HUDEP-2 (cell line): ENCODE measurements around the gene LMTK2.

Source experiments
- DNase-seq, 76 experiments: peaks; one replicate each; lab custom pipeline; 2025; ENCODE audit not compliant: unreplicated experiment in 76 of 76; lab: John Stamatoyannopoulos, UW

Gene LMTK2

DNA sequence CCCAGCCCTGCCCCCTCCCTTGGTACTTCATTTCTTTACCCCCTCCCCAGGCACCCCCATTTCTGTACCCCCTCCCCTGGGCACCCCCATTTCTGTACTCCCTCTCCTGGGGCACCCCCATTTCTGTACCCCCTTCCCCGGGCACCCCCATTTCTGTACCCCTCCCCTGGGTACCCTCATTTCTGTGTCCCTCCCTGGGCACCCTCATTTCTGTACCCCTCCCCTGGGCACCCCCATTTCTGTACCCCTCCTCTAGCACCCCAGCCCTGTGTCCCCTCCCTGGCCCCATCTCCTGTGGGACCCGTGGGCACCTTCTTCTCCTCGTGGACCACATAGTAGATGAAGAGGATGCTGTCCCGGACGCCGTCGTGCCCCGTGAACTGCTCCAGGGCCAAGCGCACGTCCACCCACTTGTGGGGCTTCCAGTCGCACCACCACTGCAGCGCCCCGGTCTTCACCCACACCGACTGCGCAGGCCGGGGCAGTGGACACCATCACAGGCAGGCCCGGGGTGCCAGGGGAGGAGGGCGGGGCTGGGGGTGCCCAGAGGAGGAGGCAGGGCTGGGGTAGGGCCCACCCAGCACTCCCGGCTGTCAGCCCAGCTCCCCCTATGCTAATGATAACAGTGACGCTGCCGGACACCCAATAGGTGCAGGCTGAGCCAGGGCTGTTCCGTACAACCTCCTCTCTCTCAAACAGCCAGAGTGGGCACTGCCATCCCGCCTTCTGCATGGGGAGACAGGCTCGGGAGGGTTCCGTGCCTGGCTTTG lies 125.0 kb downstream of the LMTK2 start:
- no peak for DNase-seq

DNA sequence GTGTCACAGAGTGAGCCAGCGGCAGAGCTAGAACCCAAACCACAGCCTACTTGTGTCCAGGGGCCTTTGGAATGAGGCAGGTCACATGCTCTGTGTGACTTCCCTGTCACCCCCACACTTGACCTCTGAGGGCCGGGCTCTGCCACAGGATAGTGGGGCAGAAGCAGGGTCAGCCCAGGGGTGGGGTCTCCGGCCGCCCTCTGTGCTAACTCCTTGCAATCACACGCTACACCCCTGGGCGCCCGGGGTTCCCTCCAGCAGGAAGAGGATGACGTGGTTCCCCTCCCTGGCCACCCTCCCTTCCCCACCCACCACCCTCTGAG lies 125.6 kb downstream of the LMTK2 start:
- no peak for DNase-seq

DNA sequence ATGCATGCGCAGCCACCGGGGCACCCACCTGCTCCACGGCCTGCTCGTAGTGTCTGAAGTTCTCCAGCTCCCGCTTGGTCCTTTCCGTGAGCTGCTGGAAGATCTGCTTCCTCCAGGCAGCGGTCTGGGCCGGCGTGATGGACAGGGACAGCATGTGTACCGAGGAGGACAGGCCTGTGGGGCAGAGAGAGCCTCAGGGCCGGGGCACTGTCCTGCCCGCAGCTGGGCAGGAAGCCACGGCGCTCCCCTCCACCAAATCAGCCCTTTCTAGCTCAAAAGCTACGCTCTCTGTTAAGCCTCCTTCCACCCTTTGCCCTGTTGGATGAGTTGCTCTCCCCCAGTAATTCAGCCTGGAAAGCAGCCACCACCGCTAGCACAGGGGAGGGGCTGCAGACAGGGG lies 126.1 kb downstream of the LMTK2 start:
- no peak for DNase-seq

DNA sequence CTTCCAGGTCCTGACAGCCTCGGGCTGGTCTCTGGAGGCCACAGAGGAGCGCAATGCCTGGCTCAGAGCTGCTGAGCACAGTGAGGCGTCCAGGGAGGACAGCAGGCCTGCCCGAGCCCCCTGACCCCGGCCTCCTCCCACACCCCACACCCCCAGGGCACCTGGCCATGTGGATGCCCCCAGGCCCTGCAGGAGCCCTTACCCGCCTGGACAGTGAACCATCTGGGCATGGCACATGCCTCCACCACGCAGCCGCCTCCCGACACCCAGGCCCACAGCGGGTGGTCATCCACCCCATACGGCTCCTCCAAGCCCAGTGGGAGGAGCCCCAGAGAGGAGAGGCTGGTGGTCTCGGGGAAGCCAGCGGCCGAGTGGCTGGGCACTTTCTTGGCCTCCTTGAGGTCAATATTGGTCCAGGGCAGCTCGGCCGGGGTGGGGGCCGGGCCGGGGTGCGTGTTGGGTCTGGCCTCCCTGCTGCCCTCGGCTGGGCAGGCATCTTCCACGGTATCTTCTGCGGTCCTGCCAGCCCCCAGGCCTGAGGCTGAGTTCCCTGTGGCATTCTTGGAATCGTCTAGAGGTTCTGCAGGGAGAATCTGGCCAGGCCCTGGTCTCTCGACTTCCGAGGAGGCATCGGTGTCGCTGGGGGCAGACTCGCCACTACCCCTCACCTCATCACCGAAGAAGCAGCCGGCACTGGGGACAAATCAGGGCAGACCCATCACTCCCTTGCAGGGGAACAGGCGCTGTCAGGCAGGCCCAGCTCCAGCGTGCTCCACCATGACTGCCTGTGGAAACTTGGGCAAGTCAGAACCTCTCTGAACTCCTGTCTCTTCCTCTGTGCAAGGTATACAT lies 126.8 kb downstream of the LMTK2 start:
- DNase-seq: no peak

DNA sequence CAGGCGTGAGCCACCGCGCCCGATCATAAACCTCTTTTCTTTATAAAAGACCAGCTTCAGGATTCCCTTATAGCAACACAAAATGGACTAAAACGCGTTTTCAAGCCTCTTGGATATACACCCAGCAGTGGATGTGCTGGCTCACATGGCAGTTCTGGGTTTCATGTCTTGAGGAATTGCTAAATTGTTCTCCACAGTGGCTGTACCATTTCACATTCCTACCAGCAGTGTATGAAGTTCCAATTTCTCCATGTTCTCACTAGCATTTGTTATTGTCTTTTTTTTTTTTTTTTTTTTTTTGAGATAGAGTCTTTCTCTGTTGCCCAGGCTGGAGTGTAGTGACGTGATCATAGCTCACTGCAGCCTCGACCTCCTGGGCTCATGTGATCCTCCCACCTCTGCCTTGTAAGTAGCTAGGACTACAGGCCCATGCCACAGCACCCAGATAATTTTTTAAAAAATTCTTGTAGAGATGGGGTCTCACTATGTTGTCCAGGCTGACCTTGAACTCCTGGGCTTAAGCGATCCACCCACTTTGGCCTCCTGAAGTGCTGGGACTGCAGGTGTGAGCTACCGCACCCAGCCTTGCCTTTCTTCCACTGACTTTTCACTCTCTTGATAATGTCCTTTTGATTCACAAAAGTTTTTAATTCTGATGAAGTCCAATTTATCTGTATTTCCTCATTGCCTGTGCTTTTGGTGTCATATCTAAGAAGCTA lies 127.9 kb downstream of the LMTK2 start:
- DNase-seq: no peak

DNA sequence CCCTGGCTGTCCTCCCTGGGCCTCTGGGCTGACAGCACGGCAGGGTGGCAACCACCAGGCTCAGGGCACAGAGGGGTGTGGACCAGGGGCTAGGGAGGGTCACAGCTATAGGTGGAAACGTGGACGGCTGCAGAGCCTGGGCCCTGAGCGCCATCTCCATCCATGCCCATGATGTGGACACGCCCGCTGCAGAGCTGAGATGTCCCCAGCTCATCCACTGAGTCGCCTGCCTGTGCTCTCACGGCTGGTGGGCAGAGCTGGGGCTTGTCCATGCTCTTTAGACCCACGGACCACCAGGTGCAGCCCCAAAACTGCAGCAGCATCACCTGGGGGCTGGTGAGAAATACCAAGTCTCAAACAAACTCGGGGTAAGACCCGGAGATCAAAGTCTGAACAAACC lies 129.2 kb downstream of the LMTK2 start:
- DNase-seq: no peak

DNA sequence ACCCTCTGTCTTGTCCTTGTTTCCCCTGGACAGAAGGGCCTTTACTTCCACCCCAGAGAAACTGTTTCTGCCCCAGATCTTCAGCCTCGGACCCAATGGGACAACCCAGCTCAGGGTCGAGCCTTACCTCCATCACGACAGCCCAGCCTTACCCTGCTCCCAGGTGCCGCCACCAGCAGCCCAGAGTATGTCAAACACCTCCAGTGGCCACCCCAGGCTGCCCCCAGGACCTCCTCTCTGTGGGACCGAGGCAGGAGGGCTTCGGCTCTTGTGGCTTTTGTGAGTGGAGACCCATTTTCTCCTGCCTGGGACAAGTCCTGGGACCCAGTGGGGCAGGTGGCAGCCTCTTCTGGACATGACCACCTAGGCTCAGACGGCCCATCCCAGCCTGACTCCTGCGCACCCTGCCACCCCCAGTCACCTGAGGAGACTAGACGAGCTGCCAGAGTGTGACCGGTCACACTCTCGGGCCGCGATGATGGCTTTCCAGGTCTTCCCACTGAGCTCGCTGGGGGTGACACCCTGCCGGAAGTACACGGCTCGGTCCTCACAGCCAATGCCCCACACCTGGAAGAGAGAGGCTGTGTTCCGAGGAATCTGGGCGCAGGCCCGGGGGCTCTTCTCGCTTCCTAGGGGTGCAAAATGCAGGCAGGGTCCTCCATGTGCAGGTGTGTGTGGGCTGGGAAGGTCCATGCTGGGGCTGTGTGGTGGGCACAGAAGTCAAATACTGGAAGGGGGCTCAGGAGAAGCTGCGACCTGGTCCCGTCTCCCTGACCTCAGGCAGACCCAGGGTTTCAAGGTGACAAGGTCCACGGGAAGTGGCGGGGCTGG lies 129.9 kb downstream of the LMTK2 start:
- DNase-seq: no peak

DNA sequence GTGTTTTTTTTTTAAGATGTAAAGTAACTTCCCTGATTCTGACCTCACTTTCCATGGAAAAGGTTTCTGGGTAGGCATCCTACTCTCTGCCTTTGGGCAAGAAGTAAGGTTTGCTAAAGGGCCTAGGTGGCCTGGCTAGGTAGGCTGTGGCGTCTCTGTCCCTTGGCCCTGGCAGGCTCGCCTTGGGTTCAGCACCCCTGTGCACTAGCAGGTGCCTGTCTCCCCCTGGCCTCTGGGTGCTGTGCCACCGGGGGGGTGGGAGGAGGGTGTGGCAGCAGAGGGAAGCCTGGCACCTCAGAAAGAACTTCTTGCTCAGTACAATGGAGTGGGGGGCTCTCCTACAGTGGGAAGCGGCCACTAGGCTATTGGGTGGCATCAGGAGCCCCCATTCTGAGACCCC lies 131.4 kb downstream of the LMTK2 start:
- DNase-seq: no peak

DNA sequence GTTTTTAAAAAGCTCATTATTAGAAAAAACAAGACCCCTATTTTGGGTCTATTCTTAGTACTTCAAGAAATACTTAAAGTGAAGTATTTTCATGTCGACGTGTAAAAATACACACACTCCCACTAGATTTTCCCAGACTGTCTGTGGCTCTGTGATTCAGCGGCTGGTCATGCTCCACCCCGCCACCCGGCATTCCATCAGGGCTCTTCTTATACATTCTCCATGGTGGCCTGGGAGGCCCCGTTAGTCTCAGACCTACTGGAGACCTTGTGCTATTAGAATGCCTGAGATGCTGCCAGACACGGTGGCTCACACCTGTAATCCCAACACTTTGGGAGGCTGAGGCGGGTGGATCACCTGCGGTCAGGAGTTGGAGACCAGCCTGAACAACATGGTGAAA lies 132.3 kb downstream of the LMTK2 start:
- no peak for DNase-seq

DNA sequence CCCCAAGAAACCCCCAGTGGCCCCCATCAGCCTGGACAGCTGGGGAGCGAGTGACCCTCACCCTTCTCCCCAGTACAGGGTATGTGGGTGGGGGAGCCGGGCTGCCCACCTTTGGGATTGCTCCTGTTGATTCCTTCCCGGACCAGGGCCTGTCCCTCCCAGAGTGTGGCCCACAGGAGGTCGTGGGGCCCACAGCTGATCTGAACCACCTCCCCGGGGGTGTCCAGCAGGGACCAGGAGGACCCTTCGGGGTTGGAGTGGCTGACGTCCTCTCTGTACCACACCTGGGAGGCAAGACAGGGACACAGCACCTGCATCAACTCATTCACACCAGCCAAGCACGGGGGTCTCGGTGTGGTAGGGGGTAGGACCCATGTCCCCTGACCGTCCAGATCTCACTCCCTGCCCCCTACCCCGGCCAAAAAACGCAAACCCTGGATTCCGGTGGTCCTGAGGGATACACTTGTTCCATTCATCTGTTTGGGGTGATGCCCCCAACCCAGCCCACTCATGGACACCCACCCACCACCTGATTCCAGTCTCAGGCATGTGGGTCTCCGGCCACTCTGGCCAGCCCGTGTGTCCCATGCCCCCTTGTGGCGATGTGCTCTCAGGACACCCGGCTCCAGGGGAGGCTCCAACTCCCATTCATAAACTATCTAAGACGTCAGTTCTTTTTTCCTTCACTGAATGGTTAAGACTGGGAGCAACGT lies 134.5 kb downstream of the LMTK2 start:
- peak in 40 of 76 experiments; percentile 0 to 65 (median 29) for DNase-seq

DNA sequence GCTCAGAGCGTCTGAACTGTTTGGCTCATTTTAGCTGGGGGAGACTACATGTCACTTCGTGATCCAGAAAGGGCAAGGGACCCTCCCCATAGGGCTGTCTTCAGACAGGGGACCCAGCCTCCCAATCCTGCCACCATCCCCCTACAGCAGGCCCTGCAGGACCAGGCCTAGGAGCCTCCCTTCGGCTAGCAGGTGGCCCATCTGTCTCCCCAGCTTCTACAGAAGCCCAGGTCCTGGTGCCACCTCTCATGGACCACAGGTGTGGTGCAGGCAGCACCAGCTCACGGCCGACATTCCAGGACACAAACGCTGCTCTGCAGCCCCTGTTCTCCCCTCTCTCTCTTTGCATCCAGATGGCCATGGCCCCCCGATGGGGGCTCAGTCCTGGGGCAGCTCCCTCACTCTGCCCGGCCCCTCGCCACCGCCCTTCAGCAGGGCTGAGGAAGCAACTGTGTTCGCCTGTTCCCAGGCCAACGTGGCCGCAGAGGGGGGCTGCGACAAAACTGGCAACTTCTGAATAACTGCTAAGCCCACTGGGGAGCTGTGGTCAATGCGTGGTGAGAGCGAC lies 135.1 kb downstream of the LMTK2 start:
- DNase-seq: no peak

DNA sequence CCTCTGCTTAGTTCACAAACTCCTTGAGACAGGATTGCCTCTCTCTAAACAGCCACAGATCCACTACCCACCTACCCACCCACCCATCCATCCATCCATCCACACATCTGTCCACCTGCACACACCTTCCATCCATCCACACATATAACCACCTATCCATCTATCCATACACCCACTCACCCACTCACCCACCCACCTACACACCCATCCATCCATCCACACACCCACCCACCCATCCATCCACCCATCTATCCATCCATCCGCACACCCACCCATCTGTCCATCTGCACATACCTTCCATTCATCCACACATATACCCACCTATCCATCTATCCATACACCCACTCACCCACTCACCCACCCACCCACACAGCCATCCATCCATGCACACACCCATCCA lies 135.7 kb downstream of the LMTK2 start:
- no peak for DNase-seq

DNA sequence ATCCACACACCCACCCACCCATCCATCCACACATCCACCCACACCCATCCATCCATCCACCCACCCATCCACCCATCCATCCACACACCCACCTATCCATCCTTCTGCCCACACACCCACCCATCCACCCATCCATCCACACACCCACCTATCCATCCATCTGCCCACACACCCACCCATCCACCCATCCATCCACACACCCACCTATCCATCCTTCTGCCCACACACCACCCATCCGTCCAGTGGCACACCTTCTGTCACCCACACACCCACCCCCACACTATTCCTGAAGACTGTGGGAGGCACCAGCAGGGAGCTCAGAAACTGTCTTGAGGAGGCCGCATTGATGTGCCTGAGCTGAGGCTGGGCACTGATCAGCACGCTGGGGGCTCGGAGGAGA lies 136.3 kb downstream of the LMTK2 start:
- DNase-seq: no peak

DNA sequence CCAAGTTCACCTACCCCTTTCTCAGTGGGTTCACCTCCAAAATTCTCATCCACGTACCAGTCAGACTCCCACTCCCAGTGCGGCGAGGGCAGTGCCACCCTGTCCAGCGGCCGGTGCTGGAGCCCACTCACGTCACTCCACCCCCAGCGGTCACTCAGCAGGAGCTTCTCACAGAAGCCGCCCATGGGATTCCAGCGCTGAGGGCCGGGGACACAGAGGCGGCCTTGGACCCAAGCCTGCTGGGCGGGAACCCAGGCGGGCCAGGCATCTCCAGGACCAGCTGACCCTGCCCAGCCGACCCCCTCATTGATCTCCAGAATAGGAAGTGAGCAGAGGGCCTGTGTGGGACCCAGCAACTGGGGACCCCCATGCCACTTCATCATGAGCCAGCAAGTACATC lies 138.2 kb downstream of the LMTK2 start:
- DNase-seq: no peak

DNA sequence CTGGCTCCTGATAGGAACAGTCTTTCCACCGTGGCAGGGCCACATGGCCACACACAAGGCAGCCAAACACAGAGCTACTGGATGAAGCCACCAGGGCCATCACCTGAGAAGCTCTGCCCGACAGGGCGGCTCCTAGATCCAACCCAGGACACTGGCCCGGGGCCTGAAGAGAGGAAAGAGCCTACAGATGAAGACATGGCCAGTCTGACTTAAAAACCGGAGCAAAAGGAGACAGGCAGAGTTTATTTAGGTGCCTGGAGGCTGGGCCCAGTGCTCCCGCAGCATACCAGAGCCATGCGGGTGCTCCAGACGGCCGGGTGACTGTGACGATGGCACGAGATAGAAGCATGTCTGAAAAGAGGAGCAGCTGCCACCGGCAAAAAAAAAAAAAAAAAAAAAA lies 141.5 kb downstream of the LMTK2 start:
- DNase-seq: no peak

DNA sequence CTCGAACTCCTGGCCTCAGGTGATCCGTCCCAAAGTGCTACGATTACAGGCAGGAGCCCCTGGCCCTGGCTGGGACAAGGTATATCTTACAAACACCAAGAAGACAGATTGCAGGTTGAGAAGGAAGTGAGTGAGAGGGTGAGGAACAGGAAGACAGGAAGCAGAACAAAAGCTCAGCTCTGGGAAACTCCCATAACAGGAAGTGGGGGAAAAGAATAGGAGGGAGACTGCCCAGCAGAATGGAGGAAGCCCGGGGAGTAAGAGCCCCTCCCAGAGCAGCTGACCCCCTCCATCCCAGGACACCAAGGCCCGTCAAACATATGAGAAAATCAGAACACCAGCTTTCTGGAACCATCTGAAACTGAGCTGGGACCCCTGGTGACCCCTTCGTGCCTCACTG lies 142.4 kb downstream of the LMTK2 start:
- no peak for DNase-seq

DNA sequence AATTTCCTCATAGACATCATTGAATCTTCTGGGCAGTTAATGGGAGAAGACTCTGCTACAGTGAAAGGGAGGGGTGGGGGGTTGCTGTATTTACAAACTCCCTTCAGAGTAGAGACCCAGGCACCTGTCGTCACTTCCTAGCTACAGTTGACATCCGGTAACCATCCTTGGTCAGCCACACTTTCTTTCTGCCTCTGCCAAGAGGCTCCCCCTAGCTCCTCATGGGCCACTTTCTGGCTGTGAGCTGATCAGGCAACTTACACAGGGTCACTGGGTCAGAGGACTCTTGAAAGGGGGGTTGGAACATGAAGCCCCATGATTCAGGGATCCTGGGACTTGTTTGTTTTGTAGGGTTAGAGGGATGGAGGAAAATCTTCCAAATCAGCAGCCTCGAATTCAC lies 144.1 kb downstream of the LMTK2 start:
- no peak for DNase-seq

DNA sequence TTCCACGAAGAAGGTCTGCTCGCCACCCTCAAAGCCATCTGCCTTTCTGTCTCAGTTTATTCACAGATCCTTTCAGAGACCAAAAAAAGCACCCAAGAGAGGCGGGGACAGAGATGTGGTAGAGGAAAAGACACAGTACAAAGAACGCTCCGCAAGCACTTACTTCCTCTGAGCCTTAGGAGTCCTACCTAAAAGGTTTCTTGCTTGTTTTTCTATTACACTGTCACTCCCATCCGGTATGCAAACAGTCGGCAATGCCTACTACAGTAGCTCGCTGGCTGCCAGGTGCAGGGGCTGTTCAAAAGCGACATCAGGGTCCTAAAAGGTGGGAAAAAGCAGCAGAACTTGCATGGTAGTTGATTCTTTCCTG lies 144.6 kb downstream of the LMTK2 start:
- DNase-seq: no peak

DNA sequence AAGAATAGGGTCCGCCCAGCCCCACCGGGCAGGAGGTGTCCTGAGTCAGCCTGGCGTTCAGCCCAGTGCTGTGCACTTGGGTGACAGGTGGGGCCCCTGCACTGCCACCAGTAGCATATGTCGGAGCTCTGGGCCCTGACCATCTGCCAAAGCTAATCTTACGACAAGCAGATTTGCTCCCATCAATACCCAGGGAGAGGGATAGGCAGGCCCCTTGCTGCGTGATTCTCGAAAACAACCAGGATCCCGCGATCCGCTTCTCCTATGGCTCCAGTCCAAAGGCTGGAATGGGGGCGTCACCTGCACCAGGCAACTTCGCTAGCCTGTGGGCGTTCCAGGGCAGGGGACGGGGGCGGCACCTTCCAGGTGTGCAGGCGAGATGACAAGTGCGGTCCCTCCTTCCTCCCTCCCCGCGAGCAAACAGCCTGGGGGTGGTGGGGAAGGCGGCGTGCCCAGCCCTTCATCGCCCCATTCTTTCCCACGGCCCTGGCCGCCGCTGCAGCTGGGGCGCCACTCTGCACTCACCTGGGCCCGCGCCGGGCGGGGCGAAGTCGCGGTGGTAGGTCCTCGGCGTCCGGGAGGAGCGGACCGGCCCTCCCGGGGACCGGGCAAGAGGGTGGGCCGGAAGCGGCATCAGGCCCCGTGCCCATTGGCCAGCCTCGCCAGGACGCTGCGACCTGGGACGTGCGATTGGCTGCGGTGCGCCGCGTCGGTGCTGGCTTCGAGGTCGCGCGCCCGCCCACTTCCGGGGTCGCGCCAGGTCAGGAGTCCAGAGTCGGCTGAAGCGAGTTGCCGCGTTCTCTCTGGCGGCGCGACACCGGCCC lies 145.2 kb downstream of the LMTK2 start, which contains the start of gene TECPR1:
Gene TECPR1 (minus strand): TSS at position 632 of the 824 bp plus-strand sequence. CDS start 6,086 bp downstream, outside the sequence.
- DNase-seq: peak in 74 of 76 experiments; percentile 21 to 93 (median 82)
